ENCODE measurements around the gene ACP7. TPM values are rescaled to one million over a fixed set of nuclear protein-coding genes. Genes with fewer than 3 reads are reported as not detected.
A peak's percentile ranks its signal among the peaks of the same experiment; 100 is the strongest.

Gene ACP7
- total and polyA plus RNA-seq, 2 experiments from 2014 or later = 0.27 to 0.45 TPM

DNA sequence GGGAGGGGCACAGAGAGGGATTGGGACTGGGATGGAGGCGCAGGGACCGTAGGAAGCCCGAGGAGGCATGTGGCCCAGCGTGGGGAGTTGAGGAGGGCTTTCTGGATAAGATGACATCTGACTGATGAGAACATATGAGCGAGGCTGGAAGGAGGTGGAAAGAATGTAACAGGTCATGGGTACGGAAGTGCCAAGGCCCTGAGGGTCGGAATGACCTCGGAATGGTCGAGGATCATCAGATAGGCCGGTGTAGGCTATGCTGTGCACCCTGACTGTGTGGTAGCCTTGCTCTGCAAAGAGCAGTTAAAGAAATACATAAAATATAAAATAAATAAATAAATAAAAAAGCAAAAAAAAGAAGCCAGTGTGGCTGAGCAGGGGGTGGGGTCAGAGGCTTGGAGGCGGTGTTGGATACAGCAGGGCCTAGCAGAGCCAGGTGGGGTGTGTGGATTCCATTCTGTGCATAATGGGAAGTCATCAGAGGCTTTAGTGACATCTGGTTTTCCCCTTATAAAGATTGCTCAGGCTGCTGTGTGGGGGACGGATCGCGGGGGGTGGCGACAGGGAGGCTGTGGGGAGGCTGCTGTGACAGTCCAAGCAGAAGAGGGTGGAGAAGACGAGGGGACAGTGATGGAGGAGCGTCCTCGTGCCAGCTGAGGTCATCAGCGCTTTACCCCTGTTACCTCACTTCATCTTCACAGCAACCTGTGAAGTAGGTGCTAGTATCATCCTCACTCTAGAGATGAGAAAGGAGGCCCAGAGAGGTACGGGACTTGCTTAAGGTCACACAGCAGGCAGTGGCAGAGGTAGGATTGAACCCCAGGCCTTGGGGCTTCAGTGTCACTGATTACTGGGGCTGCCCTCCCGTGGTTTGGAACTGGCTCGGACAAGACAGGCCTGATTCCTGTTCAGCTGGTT lies 46.4 kb downstream of the ACP7 start:
- Histone ChIP-seq H3K27me3 (ENCODE audit: insufficient read depth) (no peaks in the 10 kb centered on the region), H3K4me1 (ENCODE audit: insufficient read depth) (peaks cover 36% of the 10 kb centered on the region), H3K27ac (ENCODE audit: low read depth) (no peak overlapping the region), H3K36me3 (ENCODE audit: insufficient read depth) (no peaks in the 10 kb centered on the region), H3K79me2 (replicated peaks; ENCODE audit: insufficient read depth) (peaks cover 91% of the 10 kb centered on the region), H3K4me2 (no peak overlapping the region), H4K20me1 (replicated peaks; ENCODE audit: insufficient read depth) (peaks cover 24% of the 10 kb centered on the region), H2AFZ (no peak overlapping the region), H3K4me3 (no peak overlapping the region), H3F3A (replicated peaks; ENCODE audit: low read depth) (no peaks in the 10 kb centered on the region; the same call in 1 of the 2 replicates), H3K9me2 (ENCODE audit: insufficient read depth) (no peaks in the 10 kb centered on the region)
- Mint-ChIP-seq H3K27ac (peak overlapping the region; percentile 58; the same call in 1 of the 2 replicates), H3K4me3 (no peak overlapping the region), H3K27me3 (ENCODE audit: insufficient read depth, low read depth, poor library complexity) (peaks cover 16% of the 10 kb centered on the region), H3K36me3 (ENCODE audit: low read depth) (no peaks in the 10 kb centered on the region), H3K4me1 (peaks cover 67% of the 10 kb centered on the region), H3K9me3 (no peaks in the 10 kb centered on the region)
- no peak for TF ChIP-seq EZH2 (IDR thresholded peaks at IDR 0.05; ENCODE audit: low read depth, unreplicated experiment)
- TF ChIP-seq POLR2AphosphoS5 (IDR thresholded peaks at IDR 0.05; ENCODE audit: low read depth) = no peak
- TF ChIP-seq, protein P1, sequence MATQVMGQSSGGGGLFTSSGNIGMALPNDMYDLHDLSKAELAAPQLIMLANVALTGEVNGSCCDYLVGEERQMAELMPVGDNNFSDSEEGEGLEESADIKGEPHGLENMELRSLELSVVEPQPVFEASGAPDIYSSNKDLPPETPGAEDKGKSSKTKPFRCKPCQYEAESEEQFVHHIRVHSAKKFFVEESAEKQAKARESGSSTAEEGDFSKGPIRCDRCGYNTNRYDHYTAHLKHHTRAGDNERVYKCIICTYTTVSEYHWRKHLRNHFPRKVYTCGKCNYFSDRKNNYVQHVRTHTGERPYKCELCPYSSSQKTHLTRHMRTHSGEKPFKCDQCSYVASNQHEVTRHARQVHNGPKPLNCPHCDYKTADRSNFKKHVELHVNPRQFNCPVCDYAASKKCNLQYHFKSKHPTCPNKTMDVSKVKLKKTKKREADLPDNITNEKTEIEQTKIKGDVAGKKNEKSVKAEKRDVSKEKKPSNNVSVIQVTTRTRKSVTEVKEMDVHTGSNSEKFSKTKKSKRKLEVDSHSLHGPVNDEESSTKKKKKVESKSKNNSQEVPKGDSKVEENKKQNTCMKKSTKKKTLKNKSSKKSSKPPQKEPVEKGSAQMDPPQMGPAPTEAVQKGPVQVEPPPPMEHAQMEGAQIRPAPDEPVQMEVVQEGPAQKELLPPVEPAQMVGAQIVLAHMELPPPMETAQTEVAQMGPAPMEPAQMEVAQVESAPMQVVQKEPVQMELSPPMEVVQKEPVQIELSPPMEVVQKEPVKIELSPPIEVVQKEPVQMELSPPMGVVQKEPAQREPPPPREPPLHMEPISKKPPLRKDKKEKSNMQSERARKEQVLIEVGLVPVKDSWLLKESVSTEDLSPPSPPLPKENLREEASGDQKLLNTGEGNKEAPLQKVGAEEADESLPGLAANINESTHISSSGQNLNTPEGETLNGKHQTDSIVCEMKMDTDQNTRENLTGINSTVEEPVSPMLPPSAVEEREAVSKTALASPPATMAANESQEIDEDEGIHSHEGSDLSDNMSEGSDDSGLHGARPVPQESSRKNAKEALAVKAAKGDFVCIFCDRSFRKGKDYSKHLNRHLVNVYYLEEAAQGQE (IDR thresholded peaks at IDR 0.05; ENCODE audit: unreplicated experiment) = no peak
- TF ChIP-seq, protein P2, sequence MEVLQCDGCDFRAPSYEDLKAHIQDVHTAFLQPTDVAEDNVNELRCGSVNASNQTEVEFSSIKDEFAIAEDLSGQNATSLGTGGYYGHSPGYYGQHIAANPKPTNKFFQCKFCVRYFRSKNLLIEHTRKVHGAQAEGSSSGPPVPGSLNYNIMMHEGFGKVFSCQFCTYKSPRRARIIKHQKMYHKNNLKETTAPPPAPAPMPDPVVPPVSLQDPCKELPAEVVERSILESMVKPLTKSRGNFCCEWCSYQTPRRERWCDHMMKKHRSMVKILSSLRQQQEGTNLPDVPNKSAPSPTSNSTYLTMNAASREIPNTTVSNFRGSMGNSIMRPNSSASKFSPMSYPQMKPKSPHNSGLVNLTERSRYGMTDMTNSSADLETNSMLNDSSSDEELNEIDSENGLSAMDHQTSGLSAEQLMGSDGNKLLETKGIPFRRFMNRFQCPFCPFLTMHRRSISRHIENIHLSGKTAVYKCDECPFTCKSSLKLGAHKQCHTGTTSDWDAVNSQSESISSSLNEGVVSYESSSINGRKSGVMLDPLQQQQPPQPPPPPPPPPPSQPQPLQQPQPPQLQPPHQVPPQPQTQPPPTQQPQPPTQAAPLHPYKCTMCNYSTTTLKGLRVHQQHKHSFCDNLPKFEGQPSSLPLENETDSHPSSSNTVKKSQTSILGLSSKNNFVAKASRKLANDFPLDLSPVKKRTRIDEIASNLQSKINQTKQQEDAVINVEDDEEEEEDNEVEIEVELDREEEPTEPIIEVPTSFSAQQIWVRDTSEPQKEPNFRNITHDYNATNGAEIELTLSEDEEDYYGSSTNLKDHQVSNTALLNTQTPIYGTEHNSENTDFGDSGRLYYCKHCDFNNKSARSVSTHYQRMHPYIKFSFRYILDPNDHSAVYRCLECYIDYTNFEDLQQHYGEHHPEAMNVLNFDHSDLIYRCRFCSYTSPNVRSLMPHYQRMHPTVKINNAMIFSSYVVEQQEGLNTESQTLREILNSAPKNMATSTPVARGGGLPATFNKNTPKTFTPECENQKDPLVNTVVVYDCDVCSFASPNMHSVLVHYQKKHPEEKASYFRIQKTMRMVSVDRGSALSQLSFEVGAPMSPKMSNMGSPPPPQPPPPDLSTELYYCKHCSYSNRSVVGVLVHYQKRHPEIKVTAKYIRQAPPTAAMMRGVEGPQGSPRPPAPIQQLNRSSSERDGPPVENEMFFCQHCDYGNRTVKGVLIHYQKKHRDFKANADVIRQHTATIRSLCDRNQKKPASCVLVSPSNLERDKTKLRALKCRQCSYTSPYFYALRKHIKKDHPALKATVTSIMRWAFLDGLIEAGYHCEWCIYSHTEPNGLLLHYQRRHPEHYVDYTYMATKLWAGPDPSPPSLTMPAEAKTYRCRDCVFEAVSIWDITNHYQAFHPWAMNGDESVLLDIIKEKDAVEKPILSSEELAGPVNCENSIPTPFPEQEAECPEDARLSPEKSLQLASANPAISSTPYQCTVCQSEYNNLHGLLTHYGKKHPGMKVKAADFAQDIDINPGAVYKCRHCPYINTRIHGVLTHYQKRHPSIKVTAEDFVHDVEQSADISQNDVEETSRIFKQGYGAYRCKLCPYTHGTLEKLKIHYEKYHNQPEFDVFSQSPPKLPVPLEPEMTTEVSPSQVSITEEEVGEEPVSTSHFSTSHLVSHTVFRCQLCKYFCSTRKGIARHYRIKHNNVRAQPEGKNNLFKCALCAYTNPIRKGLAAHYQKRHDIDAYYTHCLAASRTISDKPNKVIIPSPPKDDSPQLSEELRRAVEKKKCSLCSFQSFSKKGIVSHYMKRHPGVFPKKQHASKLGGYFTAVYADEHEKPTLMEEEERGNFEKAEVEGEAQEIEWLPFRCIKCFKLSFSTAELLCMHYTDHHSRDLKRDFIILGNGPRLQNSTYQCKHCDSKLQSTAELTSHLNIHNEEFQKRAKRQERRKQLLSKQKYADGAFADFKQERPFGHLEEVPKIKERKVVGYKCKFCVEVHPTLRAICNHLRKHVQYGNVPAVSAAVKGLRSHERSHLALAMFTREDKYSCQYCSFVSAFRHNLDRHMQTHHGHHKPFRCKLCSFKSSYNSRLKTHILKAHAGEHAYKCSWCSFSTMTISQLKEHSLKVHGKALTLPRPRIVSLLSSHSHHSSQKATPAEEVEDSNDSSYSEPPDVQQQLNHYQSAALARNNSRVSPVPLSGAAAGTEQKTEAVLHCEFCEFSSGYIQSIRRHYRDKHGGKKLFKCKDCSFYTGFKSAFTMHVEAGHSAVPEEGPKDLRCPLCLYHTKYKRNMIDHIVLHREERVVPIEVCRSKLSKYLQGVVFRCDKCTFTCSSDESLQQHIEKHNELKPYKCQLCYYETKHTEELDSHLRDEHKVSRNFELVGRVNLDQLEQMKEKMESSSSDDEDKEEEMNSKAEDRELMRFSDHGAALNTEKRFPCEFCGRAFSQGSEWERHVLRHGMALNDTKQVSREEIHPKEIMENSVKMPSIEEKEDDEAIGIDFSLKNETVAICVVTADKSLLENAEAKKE (CRISPR knock-in tag; IDR thresholded peaks at IDR 0.05) = no peak
- no peak for TF ChIP-seq CREB1 (CRISPR knock-in tag; IDR thresholded peaks at IDR 0.05; ENCODE audit: low read depth)
- TF ChIP-seq JUNB (IDR thresholded peaks at IDR 0.05; ENCODE audit: unreplicated experiment) = no peak
- TF ChIP-seq EZH2phosphoT487 (IDR thresholded peaks at IDR 0.05; ENCODE audit: unreplicated experiment) = no peak
- TF ChIP-seq NANOG (IDR thresholded peaks at IDR 0.05; ENCODE audit: borderline replicate concordance) = no peak
- TF ChIP-seq, protein P3, sequence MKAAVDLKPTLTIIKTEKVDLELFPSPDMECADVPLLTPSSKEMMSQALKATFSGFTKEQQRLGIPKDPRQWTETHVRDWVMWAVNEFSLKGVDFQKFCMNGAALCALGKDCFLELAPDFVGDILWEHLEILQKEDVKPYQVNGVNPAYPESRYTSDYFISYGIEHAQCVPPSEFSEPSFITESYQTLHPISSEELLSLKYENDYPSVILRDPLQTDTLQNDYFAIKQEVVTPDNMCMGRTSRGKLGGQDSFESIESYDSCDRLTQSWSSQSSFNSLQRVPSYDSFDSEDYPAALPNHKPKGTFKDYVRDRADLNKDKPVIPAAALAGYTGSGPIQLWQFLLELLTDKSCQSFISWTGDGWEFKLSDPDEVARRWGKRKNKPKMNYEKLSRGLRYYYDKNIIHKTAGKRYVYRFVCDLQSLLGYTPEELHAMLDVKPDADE (IDR thresholded peaks at IDR 0.05) = no peak
- no peak for TF ChIP-seq STAT1 (IDR thresholded peaks at IDR 0.05; ENCODE audit: unreplicated experiment)
- no peak for TF ChIP-seq ZNF114 (CRISPR knock-in tag; IDR thresholded peaks at IDR 0.05)
- no peak for TF ChIP-seq ZNF331 (CRISPR knock-in tag; IDR thresholded peaks at IDR 0.05; ENCODE audit: low read depth)
- TF ChIP-seq, protein P4, sequence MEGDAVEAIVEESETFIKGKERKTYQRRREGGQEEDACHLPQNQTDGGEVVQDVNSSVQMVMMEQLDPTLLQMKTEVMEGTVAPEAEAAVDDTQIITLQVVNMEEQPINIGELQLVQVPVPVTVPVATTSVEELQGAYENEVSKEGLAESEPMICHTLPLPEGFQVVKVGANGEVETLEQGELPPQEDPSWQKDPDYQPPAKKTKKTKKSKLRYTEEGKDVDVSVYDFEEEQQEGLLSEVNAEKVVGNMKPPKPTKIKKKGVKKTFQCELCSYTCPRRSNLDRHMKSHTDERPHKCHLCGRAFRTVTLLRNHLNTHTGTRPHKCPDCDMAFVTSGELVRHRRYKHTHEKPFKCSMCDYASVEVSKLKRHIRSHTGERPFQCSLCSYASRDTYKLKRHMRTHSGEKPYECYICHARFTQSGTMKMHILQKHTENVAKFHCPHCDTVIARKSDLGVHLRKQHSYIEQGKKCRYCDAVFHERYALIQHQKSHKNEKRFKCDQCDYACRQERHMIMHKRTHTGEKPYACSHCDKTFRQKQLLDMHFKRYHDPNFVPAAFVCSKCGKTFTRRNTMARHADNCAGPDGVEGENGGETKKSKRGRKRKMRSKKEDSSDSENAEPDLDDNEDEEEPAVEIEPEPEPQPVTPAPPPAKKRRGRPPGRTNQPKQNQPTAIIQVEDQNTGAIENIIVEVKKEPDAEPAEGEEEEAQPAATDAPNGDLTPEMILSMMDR (conservative IDR thresholded peaks at IDR 0.05; ENCODE audit: low read depth in 2 of 2) = no peak
- no peak for DNase-seq (ENCODE audit: low spot score)
- ATAC-seq = no peak
